OCI-LY3 (cell line): Measurements from ENCODE around the gene PDXP.

Experiments used
- H2AFZ ChIP-seq: fragments of 200-600, 300-600 bp; shearing (Covaris generic); 2 replicates; pipeline ENCODE4 v1.6.0; 2014; ENCODE audit warnings: antibody characterized with exemption, low read depth, low read length
- H3K27ac ChIP-seq: fragments of 200-600, 300-600 bp; sonication (generic); 2 replicates; pipeline ENCODE4 v1.5.1; 2014; ENCODE audit warnings: mild to moderate bottlenecking, low read length, moderate library complexity, mixed read lengths
- H3K27me3 ChIP-seq: fragments of 200-600, 300-600 bp; sonication (generic); 2 replicates; pipeline ENCODE4 v1.6.1; 2014; ENCODE audit warnings: low read depth, low read length, mixed read lengths
- H3K36me3 ChIP-seq: fragments of 200-600, 300-600 bp; sonication (generic); replicated peaks from 2 replicates; pipeline ENCODE3; 2014; ENCODE audit warnings: low read depth, low read length, mixed read lengths
- H3K4me1 ChIP-seq: fragments of 300-600, 200-600 bp; sonication (generic); 2 replicates; pipeline ENCODE4 v1.6.1; 2014; ENCODE audit warnings: low read length, mixed read lengths
- H3K4me2 ChIP-seq: fragments of 200-600, 300-600 bp; sonication (generic); 2 replicates; pipeline ENCODE4 v1.6.1; 2014; ENCODE audit warnings: low read length, mixed read lengths
- H3K4me3 ChIP-seq: fragments of 300-600, 200-600 bp; sonication (generic); 2 replicates; pipeline ENCODE4 v1.5.1; 2014; ENCODE audit warnings: antibody characterized with exemption, mild to moderate bottlenecking, low read length, moderate library complexity
- H3K79me2 ChIP-seq: fragments of 300-600, 200-600 bp; shearing (Covaris generic); 2 replicates; pipeline ENCODE4 v1.6.1; 2014; ENCODE audit warnings: mild to moderate bottlenecking, low read length, mixed read lengths
- H3K9ac ChIP-seq: fragments of 300-600, 200-600 bp; shearing (Covaris generic); 2 replicates; pipeline ENCODE4 v1.6.0; 2014; ENCODE audit warnings: mild to moderate bottlenecking, low read length, moderate library complexity
- H3K9me3 ChIP-seq: fragments of 200-600, 300-600 bp; shearing (Covaris generic); 2 replicates; pipeline ENCODE4 v1.6.1; 2014; ENCODE audit warnings: low read length, mixed read lengths; ENCODE audit not compliant: insufficient read depth
- H4K20me1 ChIP-seq: fragments of 200-600, 300-600 bp; sonication (generic); 2 replicates; pipeline ENCODE4 v1.6.1; 2016; ENCODE audit warnings: low read length, mixed read lengths; ENCODE audit not compliant: insufficient read depth
- EZH2phosphoT487 ChIP-seq: fragments of 200-600 bp; shearing (Covaris generic); IDR thresholded peaks from 2 replicates; pipeline ENCODE4 v1.6.1; 2018; ENCODE audit warnings: antibody characterized with exemption, mixed run types, low read depth
- TF ChIP-seq, protein P1 (sequence below): fragments of 200-600, 300-600 bp; sonication (generic); IDR thresholded peaks from 2 replicates; pipeline ENCODE4 v1.5.1; 2014; ENCODE audit warnings: antibody characterized with exemption, low read length, low read depth

The PDXP gene

GRCh38 chr22:37672206-37672919 lies 13.8 kb downstream of the PDXP start:
- peaks cover 12% of the 10 kb centered on the region; the same call in 1 of the 2 replicates for H3K79me2 ChIP-seq
- H3K27ac ChIP-seq: no peak overlapping the region

DNA sequence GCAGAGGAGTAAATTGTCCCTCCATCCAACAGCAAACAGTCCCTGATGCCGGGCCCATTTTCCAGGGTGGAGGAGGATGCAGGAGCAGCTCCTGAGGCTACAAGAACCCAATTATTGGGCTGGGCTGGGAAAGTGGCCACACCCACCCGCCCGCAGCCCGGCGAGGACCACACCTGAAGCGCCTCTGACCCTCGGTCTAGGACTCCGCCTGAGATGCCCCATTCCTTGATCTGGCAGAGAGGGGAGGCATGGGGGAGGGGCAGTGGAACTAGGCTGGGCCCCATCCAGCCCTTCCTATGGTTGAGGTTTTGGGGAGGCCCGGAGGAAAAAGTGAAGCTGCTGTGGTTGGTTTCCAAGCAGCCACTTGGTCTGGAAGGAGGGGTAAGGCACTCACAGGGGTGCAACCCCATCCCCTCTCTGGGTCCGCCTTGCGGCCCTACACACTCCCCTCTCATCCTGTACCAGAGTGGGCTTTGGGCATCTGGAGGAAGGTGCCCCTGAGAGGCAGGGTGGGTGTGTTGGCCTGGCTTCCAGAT lies 14.5 kb downstream of the PDXP start:
- Histone ChIP-seq H3K4me2 (peak overlapping the region; percentile 27; the same call in 1 of the 2 replicates), H3K27ac (no peak overlapping the region)
- no peak for TF ChIP-seq EZH2phosphoT487
- TF ChIP-seq, protein P1, sequence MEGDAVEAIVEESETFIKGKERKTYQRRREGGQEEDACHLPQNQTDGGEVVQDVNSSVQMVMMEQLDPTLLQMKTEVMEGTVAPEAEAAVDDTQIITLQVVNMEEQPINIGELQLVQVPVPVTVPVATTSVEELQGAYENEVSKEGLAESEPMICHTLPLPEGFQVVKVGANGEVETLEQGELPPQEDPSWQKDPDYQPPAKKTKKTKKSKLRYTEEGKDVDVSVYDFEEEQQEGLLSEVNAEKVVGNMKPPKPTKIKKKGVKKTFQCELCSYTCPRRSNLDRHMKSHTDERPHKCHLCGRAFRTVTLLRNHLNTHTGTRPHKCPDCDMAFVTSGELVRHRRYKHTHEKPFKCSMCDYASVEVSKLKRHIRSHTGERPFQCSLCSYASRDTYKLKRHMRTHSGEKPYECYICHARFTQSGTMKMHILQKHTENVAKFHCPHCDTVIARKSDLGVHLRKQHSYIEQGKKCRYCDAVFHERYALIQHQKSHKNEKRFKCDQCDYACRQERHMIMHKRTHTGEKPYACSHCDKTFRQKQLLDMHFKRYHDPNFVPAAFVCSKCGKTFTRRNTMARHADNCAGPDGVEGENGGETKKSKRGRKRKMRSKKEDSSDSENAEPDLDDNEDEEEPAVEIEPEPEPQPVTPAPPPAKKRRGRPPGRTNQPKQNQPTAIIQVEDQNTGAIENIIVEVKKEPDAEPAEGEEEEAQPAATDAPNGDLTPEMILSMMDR: no peak

More at GRCh38 chr22:37672206-37672919, 13.8 kb downstream of the PDXP start:
- no peaks in the 10 kb centered on the region for H3K27me3 ChIP-seq
- TF ChIP-seq EZH2phosphoT487: no peak
- no peaks in the 10 kb centered on the region for H3K9me3 ChIP-seq
- peak overlapping the region; percentile 27 for H3K4me2 ChIP-seq
- H3K36me3 ChIP-seq: peaks cover 3% of the 10 kb centered on the region
- H3K4me1 ChIP-seq: peaks cover 28% of the 10 kb centered on the region
- no peak overlapping the region for H3K4me3 ChIP-seq
- H3K9ac ChIP-seq: no peak overlapping the region
- no peak overlapping the region for H2AFZ ChIP-seq
- no peaks in the 10 kb centered on the region for H4K20me1 ChIP-seq

DNA sequence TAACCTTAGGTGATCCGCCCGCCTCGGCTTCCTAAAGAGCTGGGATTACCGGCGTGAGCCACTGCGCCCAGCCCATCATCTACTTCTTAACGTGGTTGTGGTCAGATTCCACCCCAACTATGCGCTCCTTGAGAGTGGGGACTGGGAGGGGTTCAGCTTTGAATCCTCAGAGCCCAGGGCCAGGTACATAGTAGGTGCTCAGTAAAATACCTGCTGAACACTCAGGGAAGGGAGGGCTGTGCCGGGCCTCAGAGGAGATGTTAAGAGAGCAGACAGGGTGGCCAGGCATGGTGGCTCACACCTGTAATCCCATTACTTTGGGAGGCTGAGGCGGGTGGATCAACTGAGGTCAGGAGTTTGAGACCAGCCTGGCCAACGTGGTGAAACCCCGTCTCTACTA lies 15.7 kb downstream of the PDXP start:
- no peaks in the 10 kb centered on the region for H4K20me1 ChIP-seq
- H3K9me3 ChIP-seq: no peaks in the 10 kb centered on the region
- no peak overlapping the region for H3K4me3 ChIP-seq
- H3K79me2 ChIP-seq: peaks cover 12% of the 10 kb centered on the region; the same call in 1 of the 2 replicates
- TF ChIP-seq EZH2phosphoT487: no peak
- no peak overlapping the region for H2AFZ ChIP-seq
- peaks cover 3% of the 10 kb centered on the region for H3K36me3 ChIP-seq
- peaks cover 33% of the 10 kb centered on the region for H3K4me1 ChIP-seq
- no peak overlapping the region for H3K27ac ChIP-seq
- H3K4me2 ChIP-seq: no peak overlapping the region
- no peak overlapping the region for H3K9ac ChIP-seq
- no peaks in the 10 kb centered on the region for H3K27me3 ChIP-seq

More for the DNA sequence above, 14.5 kb downstream of the PDXP start:
- no peak overlapping the region for H3K4me3 ChIP-seq
- peaks cover 12% of the 10 kb centered on the region; the same call in 1 of the 2 replicates for H3K79me2 ChIP-seq
- H3K36me3 ChIP-seq: peaks cover 3% of the 10 kb centered on the region
- peaks cover 31% of the 10 kb centered on the region for H3K4me1 ChIP-seq
- no peak overlapping the region for H2AFZ ChIP-seq
- no peaks in the 10 kb centered on the region for H3K27me3 ChIP-seq
- H3K9me3 ChIP-seq: no peaks in the 10 kb centered on the region
- H4K20me1 ChIP-seq: no peaks in the 10 kb centered on the region
- no peak overlapping the region for H3K9ac ChIP-seq

DNA sequence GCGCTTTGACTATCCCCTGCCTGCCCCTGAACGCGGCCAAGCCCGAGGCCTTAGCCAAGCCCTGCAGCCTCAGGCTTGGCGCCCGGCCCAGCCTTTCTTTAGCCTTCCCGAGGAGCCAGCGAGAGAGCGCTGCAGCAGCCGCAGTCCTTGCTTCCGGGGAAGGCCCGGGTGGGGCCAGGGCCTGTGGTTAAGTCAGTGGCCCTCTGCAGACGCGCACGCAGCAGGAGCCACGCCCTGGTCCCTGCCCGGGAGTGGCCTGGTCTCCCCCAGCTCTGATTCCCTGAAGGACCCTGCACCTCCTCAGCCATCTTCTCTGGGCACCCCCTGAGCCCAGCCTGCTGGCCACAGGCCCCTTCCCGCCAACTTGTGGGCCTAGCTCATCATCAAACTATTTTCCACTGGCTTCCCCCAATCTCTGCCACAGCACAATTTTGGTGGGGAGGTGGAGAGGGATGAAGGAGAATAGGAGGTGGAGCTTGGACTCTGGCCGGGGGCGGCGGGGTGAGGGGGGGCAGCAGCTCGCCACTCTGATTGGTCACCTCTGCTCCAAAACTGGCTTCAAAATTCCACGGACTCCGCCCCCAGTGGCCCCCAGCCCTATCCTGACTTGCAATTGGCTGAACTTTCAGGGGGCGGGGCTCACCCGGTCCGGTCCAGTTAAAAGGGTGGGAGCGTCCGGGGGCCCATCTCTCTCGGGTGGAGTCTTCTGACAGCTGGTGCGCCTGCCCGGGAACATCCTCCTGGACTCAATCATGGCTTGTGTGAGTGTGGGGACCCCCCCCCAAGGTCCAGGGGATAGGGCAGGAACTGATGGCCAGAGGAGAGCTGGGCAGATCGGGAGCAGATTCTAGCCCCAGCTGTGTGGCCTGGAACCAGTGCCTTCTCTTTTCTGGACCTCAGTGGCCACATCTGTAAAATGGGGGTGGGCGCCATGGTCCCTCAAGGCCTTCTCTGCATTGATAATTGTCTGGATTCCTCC lies 16.7 kb downstream of the PDXP start, which contains the start of gene LGALS1:
Gene LGALS1 (plus strand): TSS at position 686 of the 979 bp plus-strand sequence. CDS start 67 bp downstream, at position 753.
- no peak within 1 kb of the TSS for H2AFZ ChIP-seq
- H3K79me2 ChIP-seq: peaks cover 12% of the 10 kb centered on the region; the same call in 1 of the 2 replicates
- H3K9me3 ChIP-seq: no peaks in the 10 kb centered on the region
- TF ChIP-seq, protein P1: no peak
- no peak for TF ChIP-seq EZH2phosphoT487
- H3K4me3 ChIP-seq: peak within 1 kb of the TSS; percentile 78
- H3K9ac ChIP-seq: peak within 1 kb of the TSS; percentile 80
- no peaks in the 10 kb centered on the region for H3K36me3 ChIP-seq
- H4K20me1 ChIP-seq: no peaks in the 10 kb centered on the region
- H3K27ac ChIP-seq: peak within 1 kb of the TSS; percentile 78
- H3K4me1 ChIP-seq: peaks cover 33% of the 10 kb centered on the region
- H3K27me3 ChIP-seq: no peaks in the 10 kb centered on the region
- H3K4me2 ChIP-seq: peak within 1 kb of the TSS; percentile 78
